Right lobe of liver (tissue), 6 donors: Measurements from ENCODE around the gene SUGCT. TPM values are rescaled to one million over a fixed set of nuclear protein-coding genes. Genes with fewer than 3 reads are reported as not detected.

ENCODE experiments used
- ATAC-seq, 4 donors: fragments of 200-7000 bp; cut with Tn5 transposase; one replicate each; pipeline ENCODE4 v1.9.1; 2020; ENCODE audit warnings: mild to moderate bottlenecking in 4 of 4, moderate library complexity in 4 of 4
- DNase-seq, 3 donors: peaks; one replicate each; pipeline ENCODE4 v3.0.0-alpha.2; 2020
- H3K27ac ChIP-seq, 3 donors: fragments of 200-600 bp; one replicate each; pipeline ENCODE4 v1.8.0; 2022
- H3K27me3 ChIP-seq, 2 donors: fragments of 200-600 bp; one replicate each; pipeline ENCODE4 v1.8.0; 2022
- H3K36me3 ChIP-seq, 4 donors: fragments of 200-600 bp; sonication (generic) in 1 of 4; one replicate each; pipeline versions ENCODE4 v1.5.1 to v1.8.0; 2017 to 2022; ENCODE audit warnings: control low read depth in 1 of 4
- H3K4me1 ChIP-seq, 4 donors: fragments of 200-600 bp; sonication (generic) in 1 of 4; one replicate each; pipeline versions ENCODE4 v1.5.1 to v1.8.0; 2017 to 2022; ENCODE audit warnings: control low read depth in 1 of 4
- H3K4me3 ChIP-seq, 3 donors: fragments of 200-600 bp; one replicate each; pipeline ENCODE4 v1.8.0; 2022
- H3K9me3 ChIP-seq, 4 donors: fragments of 200-600 bp; sonication (generic) in 1 of 4; one replicate each; pipeline versions ENCODE4 v1.5.1 to v1.8.0; 2017 to 2022; ENCODE audit warnings: control low read depth in 1 of 4
- POLR2A ChIP-seq: fragments of 450-650 bp; IDR thresholded peaks from one replicate; pipeline ENCODE4 v1.6.1; 2017; ENCODE audit warnings: antibody characterized with exemption, mild to moderate bottlenecking
- whole genome bisulfite sequencing: methylation state at CpG from one replicate; pipeline ENCODE4 v1.1.6; 2018; ENCODE audit warnings: low coverage, low lambda C conversion rate; ENCODE audit not compliant: insufficient coverage; ENCODE audit errors: missing lambda C conversion rate; 5-methylcytosine and 5-hydroxymethylcytosine counted together
- intact Hi-C, 2 donors: fragments of 100-400 bp; cut with DNase I; formaldehyde crosslinking; loops; one replicate each; pipeline versions ENCODE4 v1.11.2 to v1.14.1; 2022
- total RNA-seq, 6 experiments: library from RNA; depleted of rRNA in 2 of 6; stranded (reverse); fragments of >200 nt in 2 of 6; fragmentation: NEBNext Ultra II Directional in 3 of 6; extraction: Animal tissue kit (Norgen Biotek cat#: 25700) in 3 of 6; gene quantifications; one replicate each; pipeline versions ENCODE4 v1.1.0 to v1.2.4, GENCODE V29; 2016 to 2023
- TF ChIP-seq, protein P1 (sequence below), 4 donors: fragments of 200-600 bp in 3 of 4; fragments of 450-650 bp in 1 of 4; IDR thresholded peaks; one replicate each; pipeline versions ENCODE4 v1.5.1 to v1.8.0; 2016 to 2022; ENCODE audit warnings: antibody characterized with exemption in 4 of 4, mild to moderate bottlenecking in 2 of 4
- donor health status: DM: no; HTN: yes; CAD: no.
- donor health status: DM: no; HTN: no; CAD: no.
- donor health status: DM: no; HTN: no; CAD: no.
- donor health status: DM: no; HTN: yes; CAD: no.
- donor health status: DM: no; HTN: yes; CAD: no.

Gene SUGCT
- total RNA-seq, 6 experiments from 2014 or later, result 10.1 to 21.0 (median 14.2) TPM

DNA sequence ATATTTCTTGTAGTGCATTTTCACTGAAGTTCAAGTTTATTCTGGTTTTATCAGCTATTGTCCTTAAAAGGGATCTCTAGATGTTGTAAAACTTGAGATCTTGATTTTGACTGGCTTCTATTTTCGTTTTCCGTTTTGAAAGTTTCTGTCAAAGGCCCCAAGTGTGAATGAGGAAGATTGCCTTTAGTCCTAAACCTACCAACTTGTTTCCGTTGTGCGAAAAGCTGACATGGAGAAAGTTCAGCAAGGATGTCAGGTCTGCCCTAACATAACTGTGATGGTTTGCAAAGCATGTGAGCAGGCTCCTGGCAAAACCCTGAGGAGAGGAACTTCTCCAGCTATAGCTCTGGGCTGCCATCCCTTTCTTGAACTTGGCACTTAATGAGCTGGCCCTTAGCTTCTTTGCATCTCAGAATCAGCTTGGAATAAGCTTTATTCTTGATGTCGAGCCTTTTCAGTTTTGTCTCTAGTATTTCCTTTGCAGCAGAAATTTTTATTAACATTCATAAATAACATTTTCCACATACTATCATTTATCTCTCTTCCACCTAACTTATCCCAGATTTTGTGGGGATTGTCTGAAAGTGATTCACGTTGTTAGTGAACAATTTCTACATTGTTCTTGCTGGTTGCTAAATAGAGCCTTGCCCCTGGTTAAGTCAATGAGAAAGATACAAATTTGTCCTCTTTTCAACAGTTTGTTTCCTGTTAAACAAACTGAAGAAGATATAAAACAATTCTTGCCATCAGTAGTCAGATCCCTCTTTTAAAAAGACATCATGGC is 559.4 kb downstream of the SUGCT start:
- ATAC-seq, result no peak

DNA sequence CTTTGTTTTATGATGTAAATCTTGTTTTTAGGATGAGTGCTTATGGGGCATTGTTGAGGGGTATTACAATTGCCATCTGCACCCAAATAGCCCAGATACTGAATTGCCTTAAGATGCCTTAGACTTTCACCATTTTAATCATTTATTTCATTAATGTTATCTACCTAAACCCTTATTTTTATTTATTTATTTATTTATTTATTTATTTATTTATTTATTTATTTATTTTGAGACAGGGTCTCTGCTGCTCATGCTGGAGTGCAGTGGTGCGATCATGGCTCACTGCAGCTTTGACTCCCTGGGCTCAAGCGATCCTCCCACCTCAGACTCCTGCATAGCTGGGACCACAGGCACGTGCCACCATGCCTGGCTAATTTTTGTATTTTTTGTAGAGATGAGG is 560.2 kb downstream of the SUGCT start:
- ATAC-seq, result no peak

More for the DNA sequence above, 559.4 kb downstream of the SUGCT start:
- Histone ChIP-seq H3K27me3 (no peaks in the 10 kb centered on the region), H3K27ac (no peak overlapping the region), H3K9me3 (no peaks in the 10 kb centered on the region), H3K36me3 (no peaks in the 10 kb centered on the region), H3K4me1 (no peaks in the 10 kb centered on the region), H3K4me3 (no peak overlapping the region)
- WGBS, result 74% methylated on average over 6 of the region's 6 CpGs
- TF ChIP-seq, protein P1, sequence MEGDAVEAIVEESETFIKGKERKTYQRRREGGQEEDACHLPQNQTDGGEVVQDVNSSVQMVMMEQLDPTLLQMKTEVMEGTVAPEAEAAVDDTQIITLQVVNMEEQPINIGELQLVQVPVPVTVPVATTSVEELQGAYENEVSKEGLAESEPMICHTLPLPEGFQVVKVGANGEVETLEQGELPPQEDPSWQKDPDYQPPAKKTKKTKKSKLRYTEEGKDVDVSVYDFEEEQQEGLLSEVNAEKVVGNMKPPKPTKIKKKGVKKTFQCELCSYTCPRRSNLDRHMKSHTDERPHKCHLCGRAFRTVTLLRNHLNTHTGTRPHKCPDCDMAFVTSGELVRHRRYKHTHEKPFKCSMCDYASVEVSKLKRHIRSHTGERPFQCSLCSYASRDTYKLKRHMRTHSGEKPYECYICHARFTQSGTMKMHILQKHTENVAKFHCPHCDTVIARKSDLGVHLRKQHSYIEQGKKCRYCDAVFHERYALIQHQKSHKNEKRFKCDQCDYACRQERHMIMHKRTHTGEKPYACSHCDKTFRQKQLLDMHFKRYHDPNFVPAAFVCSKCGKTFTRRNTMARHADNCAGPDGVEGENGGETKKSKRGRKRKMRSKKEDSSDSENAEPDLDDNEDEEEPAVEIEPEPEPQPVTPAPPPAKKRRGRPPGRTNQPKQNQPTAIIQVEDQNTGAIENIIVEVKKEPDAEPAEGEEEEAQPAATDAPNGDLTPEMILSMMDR (IDR thresholded peaks at IDR 0.05), result no peak
- no peak for TF ChIP-seq POLR2A
- intact Hi-C loops, result no loop called here
- no peak for DNase-seq

DNA sequence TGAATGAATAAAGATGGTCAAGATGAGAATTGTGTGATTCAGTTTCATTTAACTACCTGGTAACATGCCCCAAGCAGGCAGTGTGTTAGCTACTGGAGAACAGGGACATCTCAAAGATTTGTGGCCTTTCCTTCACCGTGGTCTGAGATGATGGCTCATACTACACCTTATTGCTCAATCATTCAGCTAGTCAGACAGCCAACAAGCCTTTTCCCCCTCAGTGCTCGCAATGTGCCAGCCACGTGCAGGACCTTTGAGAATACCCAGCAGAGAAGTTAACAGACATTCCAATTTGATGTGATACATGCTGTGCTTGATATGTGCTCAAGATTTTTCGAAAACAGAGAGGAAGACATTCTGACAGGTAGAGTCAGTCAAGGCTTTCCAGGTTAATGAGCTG is 562.8 kb downstream of the SUGCT start:
- intact Hi-C loops, result no loop called here
- no peak overlapping the region for H3K27ac ChIP-seq
- H3K36me3 ChIP-seq, result no peaks in the 10 kb centered on the region
- no peak for ATAC-seq
- no peak for TF ChIP-seq POLR2A
- TF ChIP-seq, protein P1 (IDR thresholded peaks at IDR 0.05), result no peak
- H3K27me3 ChIP-seq, result no peaks in the 10 kb centered on the region
- WGBS, result 79% methylated on average over 2 of the region's 4 CpGs
- H3K4me1 ChIP-seq, result no peaks in the 10 kb centered on the region
- H3K9me3 ChIP-seq, result no peaks in the 10 kb centered on the region
- no peak overlapping the region for H3K4me3 ChIP-seq
- DNase-seq, result no peak

More for the DNA sequence above, 560.2 kb downstream of the SUGCT start:
- H3K4me1 ChIP-seq, result no peaks in the 10 kb centered on the region
- intact Hi-C loops, result no loop called here
- 87% methylated on average over 2 of the region's 3 CpGs for WGBS
- H3K36me3 ChIP-seq, result no peaks in the 10 kb centered on the region
- H3K27me3 ChIP-seq, result no peaks in the 10 kb centered on the region
- no peak for DNase-seq
- H3K4me3 ChIP-seq, result no peak overlapping the region
- no peak overlapping the region for H3K27ac ChIP-seq
- no peaks in the 10 kb centered on the region for H3K9me3 ChIP-seq
- no peak for TF ChIP-seq POLR2A
- TF ChIP-seq, protein P1 (IDR thresholded peaks at IDR 0.05), result no peak

DNA sequence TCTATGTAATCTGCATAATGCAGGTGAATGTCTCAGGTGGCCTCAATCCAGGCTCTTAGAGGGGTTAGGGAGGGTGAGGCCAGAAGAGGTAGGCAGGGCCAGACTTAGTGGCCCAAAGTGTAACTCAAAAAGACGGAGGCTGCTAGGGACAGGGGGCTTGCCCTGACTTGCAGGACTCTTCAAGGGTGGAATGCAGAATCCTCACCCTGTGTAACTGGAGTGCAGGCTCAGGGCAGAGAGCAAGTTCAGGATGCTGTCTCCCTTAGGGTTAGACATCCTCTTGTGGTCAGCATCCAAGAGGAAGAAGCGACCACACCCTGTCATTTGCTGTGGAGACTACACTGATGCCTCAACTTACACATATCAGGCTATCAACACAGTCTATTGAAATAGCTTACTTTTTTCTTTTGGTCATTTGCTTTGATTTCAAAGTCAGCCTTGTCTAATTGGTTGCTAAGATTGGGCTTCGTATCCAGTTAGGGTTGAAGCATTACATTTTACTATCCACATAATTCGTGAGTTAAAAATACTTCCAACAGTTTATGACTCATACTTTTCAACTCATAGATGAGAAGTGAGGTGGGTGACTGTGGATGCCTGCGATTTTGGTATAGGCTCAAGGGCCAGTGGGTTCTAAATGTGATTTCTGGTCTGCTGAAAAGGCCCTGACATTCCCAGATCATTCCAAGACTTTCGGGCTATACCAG is 563.6 kb downstream of the SUGCT start:
- ATAC-seq (no peak), DNase-seq (no peak)
- no peaks in the 10 kb centered on the region for H3K4me1 ChIP-seq
- no peak overlapping the region for H3K4me3 ChIP-seq
- H3K36me3 ChIP-seq, result no peaks in the 10 kb centered on the region
- TF ChIP-seq, protein P1 (IDR thresholded peaks at IDR 0.05), result no peak
- TF ChIP-seq POLR2A, result no peak
- no peaks in the 10 kb centered on the region for H3K27me3 ChIP-seq
- H3K27ac ChIP-seq, result no peak overlapping the region
- intact Hi-C loops, result no loop called here
- WGBS, result 97% methylated on average over 3 of the region's 6 CpGs
- H3K9me3 ChIP-seq, result no peaks in the 10 kb centered on the region
